Superior temporal gyrus (tissue), 1 donor: ENCODE results near the gene CEP290.
A peak's percentile ranks its signal among the peaks of the same experiment; 100 is the strongest.
"Not testable (repeated sequence)": the region's sequence is repeated elsewhere in the genome, so short reads cannot be mapped to it uniquely, and the experiment has no call there.

Experiments
- DNase-seq: peaks from one replicate; pipeline ENCODE4 v3.0.0-alpha.2; 2016; ENCODE audit errors: extremely low spot score

Gene CEP290

GRCh38 chr12:88144546-88145468, 2.9 kb upstream of the CEP290 start:
- no peak for DNase-seq

GRCh38 chr12:88144037-88144436, 2.1 kb upstream of the CEP290 start:
- DNase-seq = no peak

GRCh38 chr12:88142610-88142991, 713 bp upstream of the CEP290 start:
- no peak for DNase-seq

GRCh38 chr12:88141425-88141773, 489 bp downstream of the CEP290 start:
- no peak for DNase-seq

GRCh38 chr12:88139711-88140110, 2.2 kb downstream of the CEP290 start:
- not testable (repeated sequence) for DNase-seq

GRCh38 chr12:88133181-88133580, 8.7 kb downstream of the CEP290 start:
- DNase-seq = not testable (repeated sequence)

GRCh38 chr12:88132392-88132791, 9.5 kb downstream of the CEP290 start:
- DNase-seq = no peak

- no peak for DNase-seq
Observed at GRCh38 chr12:88127855-88128254, 14.0 kb downstream of the CEP290 start.

GRCh38 chr12:88127099-88127498, 14.8 kb downstream of the CEP290 start:
- DNase-seq = no peak

GRCh38 chr12:88122666-88123065, 19.2 kb downstream of the CEP290 start:
- DNase-seq = no peak

GRCh38 chr12:88113871-88114270, 28.0 kb downstream of the CEP290 start:
- no peak for DNase-seq

GRCh38 chr12:88111074-88111652, 30.7 kb downstream of the CEP290 start:
- DNase-seq = peak; percentile 59

- DNase-seq = no peak
Observed at GRCh38 chr12:88108021-88108420, 33.9 kb downstream of the CEP290 start.

- no peak for DNase-seq
Observed at GRCh38 chr12:88093573-88093972, 48.3 kb downstream of the CEP290 start.

GRCh38 chr12:88092771-88093170, 49.1 kb downstream of the CEP290 start:
- DNase-seq = no peak

- no peak for DNase-seq
Observed at GRCh38 chr12:88084210-88084609, 57.7 kb downstream of the CEP290 start.

GRCh38 chr12:88083634-88084033, 58.3 kb downstream of the CEP290 start:
- DNase-seq = no peak

GRCh38 chr12:88081247-88081646, 60.6 kb downstream of the CEP290 start:
- DNase-seq = no peak

- DNase-seq = no peak
Observed at GRCh38 chr12:88067301-88067700, 74.6 kb downstream of the CEP290 start.

GRCh38 chr12:88063375-88063774, 78.5 kb downstream of the CEP290 start:
- DNase-seq = no peak

GRCh38 chr12:88062474-88062873, 79.4 kb downstream of the CEP290 start:
- no peak for DNase-seq

GRCh38 chr12:88058719-88059077, 83.2 kb downstream of the CEP290 start:
- DNase-seq = no peak

GRCh38 chr12:88057994-88058718, 83.7 kb downstream of the CEP290 start:
- DNase-seq = peak; percentile 55
